ENCODE results near the gene GFER. TPM values are rescaled to one million over a fixed set of nuclear protein-coding genes. Genes with fewer than 3 reads are reported as not detected.

Gene GFER
- total RNA-seq, 1 donor from 2014 or later = 32.7 TPM

DNA sequence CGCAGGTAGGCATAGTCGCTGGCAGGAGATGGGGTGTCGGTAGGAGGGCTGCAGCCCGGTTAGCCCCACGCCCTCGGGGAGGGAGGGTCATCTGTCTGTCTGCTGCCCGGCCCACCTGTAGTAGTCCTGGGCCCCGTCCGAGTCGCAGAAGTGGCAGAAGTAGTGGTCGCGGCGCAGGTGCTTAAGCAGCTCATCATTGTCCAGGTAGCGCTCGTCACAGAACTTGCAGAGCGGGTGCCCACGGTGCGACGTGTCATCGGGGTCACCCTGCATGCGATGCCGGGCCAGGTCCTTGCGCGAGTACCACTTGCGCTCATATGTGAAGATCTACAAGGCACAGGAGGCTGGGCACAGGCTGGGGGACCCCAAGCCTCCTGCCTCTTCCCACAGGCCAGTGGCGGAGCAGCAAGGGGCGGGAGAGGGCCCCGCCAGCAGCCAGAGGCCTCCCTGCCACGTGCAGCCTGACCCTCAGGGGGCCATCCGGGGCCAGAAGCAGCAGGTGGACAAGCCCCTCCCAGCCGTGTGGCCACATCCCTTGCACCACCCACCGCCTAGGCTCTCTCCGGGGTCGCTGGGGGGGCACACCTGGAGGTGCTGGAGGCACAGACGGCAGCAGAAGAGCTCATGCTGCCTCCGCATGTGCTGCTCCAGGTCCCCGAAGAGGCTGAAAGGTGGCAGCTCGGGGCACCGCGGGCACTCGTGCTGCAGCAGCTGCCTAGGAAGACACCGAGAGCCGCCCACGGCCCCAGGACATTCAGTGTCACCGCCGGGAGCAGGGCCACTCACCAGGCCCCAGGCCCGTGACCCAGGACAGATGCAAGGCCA is 18.6 kb downstream of the GFER start:
- Histone ChIP-seq H3K4me3 (ENCODE audit: low read depth, low read length) (no peak overlapping the region), H3K36me3 (ENCODE audit: control insufficient read depth, insufficient read depth, low read length) (peaks cover 3% of the 10 kb centered on the region), H3K27me3 (ENCODE audit: control insufficient read depth, insufficient read depth, low read length) (no peaks in the 10 kb centered on the region)
- DNase-seq (ENCODE audit: low read depth) = no peak
- TF ChIP-seq, protein P1, sequence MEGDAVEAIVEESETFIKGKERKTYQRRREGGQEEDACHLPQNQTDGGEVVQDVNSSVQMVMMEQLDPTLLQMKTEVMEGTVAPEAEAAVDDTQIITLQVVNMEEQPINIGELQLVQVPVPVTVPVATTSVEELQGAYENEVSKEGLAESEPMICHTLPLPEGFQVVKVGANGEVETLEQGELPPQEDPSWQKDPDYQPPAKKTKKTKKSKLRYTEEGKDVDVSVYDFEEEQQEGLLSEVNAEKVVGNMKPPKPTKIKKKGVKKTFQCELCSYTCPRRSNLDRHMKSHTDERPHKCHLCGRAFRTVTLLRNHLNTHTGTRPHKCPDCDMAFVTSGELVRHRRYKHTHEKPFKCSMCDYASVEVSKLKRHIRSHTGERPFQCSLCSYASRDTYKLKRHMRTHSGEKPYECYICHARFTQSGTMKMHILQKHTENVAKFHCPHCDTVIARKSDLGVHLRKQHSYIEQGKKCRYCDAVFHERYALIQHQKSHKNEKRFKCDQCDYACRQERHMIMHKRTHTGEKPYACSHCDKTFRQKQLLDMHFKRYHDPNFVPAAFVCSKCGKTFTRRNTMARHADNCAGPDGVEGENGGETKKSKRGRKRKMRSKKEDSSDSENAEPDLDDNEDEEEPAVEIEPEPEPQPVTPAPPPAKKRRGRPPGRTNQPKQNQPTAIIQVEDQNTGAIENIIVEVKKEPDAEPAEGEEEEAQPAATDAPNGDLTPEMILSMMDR (IDR thresholded peaks at IDR 0.05; ENCODE audit: insufficient read depth, low read length, poor library complexity, severe bottlenecking) = no peak

GRCh38 chr16:2003231-2003826 is 19.3 kb downstream of the GFER start:
- DNase-seq (ENCODE audit: low read depth) = no peak
- Histone ChIP-seq H3K36me3 (ENCODE audit: control insufficient read depth, insufficient read depth, low read length) (peaks cover 3% of the 10 kb centered on the region), H3K4me3 (ENCODE audit: low read depth, low read length) (no peak overlapping the region), H3K27me3 (ENCODE audit: control insufficient read depth, insufficient read depth, low read length) (no peaks in the 10 kb centered on the region)
- TF ChIP-seq, protein P1 (IDR thresholded peaks at IDR 0.05; ENCODE audit: insufficient read depth, low read length, poor library complexity, severe bottlenecking) = no peak

DNA sequence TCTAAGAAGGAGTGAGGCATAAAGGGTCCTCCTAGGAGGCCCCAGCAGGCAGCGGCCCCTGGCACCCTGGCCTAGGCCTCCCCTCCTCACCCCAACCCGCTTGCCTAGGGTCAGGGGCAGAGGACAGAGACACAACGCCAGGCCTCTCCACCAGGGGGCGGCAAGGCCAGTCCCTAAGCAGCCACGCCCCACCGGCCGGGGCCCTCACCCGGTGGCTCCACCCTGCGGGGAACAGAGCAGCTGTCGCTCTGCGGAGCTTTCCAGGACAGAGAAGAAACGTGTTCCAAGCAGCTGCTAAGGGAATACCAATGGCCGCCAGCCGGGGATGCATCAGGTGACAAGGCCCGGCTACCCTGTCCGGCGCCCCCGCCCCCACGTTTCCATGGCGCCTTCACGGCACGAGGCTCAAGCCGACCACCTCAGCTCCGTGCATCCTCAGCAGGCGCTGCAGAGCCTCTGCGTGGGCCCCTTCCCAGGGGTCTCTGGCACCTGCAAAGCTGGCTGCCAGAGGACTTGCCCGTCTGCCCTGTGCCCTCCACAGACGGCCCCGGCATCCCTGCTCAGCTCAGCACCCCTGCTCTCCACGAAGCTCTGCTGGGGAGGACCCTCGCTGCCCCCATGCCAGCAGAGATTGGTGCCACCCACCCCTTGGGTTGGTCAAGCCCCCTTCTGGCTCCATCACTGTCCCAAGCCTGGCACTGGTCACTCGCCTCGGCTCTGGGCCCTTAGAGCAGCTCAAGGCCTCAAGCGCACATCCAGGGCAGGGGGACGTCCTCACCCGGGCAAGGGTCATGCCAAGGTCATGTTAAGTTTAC is 20.0 kb downstream of the GFER start:
- Histone ChIP-seq H3K4me3 (ENCODE audit: low read depth, low read length) (no peak overlapping the region), H3K27me3 (ENCODE audit: control insufficient read depth, insufficient read depth, low read length) (no peaks in the 10 kb centered on the region), H3K36me3 (ENCODE audit: control insufficient read depth, insufficient read depth, low read length) (peaks cover 3% of the 10 kb centered on the region)
- DNase-seq (ENCODE audit: low read depth) = peak; percentile 57
- TF ChIP-seq, protein P1 (IDR thresholded peaks at IDR 0.05; ENCODE audit: insufficient read depth, low read length, poor library complexity, severe bottlenecking) = peak; percentile 99

DNA sequence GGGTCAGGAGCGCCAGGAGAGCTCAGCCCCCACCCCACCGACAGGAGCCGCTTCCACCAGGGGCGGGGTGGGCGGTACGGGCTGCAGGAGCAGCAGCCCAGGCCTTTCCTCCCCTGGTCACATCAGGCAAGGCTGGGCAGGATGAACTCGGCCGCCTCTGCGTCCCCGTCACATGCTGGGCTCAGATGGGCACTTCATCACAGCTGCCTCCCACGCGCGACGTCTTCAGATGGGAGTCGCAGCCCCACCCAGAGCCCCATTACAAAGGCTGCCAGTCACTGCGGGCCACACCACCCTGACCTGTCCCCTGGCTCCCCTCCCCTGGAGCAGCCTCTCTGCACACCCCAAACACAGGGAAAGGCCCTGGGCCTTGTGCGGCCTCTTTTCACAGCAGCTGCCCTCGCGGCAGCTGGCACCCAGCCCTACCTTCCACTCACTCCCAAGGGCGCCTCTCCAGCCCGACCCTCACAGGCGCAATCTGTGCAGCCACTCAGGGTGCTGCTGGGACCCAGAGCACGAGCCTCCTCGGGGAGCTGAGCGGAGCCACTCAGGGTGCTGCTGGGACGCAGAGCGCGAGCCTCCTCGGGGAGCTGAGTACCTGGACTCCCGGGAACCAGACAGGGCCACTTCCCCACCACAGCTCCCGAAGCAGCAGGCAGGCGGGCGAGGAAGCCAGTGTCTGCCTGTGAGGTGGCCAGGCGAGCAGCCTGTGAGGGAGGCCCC is 21.0 kb downstream of the GFER start:
- TF ChIP-seq, protein P1 (IDR thresholded peaks at IDR 0.05; ENCODE audit: insufficient read depth, low read length, poor library complexity, severe bottlenecking) = no peak
- Histone ChIP-seq H3K27me3 (ENCODE audit: control insufficient read depth, insufficient read depth, low read length) (no peaks in the 10 kb centered on the region), H3K4me3 (ENCODE audit: low read depth, low read length) (no peak overlapping the region), H3K36me3 (ENCODE audit: control insufficient read depth, insufficient read depth, low read length) (peaks cover 3% of the 10 kb centered on the region)
- DNase-seq (ENCODE audit: low read depth) = no peak

- no peak for DNase-seq (ENCODE audit: low read depth)
- Histone ChIP-seq H3K36me3 (ENCODE audit: control insufficient read depth, insufficient read depth, low read length) (peaks cover 3% of the 10 kb centered on the region), H3K4me3 (ENCODE audit: low read depth, low read length) (no peak overlapping the region), H3K27me3 (ENCODE audit: control insufficient read depth, insufficient read depth, low read length) (no peaks in the 10 kb centered on the region)
- TF ChIP-seq, protein P1 (IDR thresholded peaks at IDR 0.05; ENCODE audit: insufficient read depth, low read length, poor library complexity, severe bottlenecking) = peak; percentile 7
Measured at GRCh38 chr16:2005646-2006045, 21.7 kb downstream of the GFER start.

Measured in kidney epithelial cell (primary cell).